ENCODE data around the gene PTPRM.

- TF ChIP-seq CTCF (IDR thresholded peaks at IDR 0.05), result no peak
- no peak for TF ChIP-seq POLR2AphosphoS5 (IDR thresholded peaks at IDR 0.05)
These were observed 836.6 kb downstream of the PTPRM start for GRCh38 chr18:8403713-8404112.

Measured in esophagus muscularis mucosa (tissue), 3 donors.